ENCODE measurements around the gene CXCR6.

Gene CXCR6

GRCh38 chr3:45939341-45939771 is 3.9 kb upstream of the CXCR6 start:
- DNase-seq (ENCODE audit: low spot score) = no peak
- TF ChIP-seq CTCF (IDR thresholded peaks at IDR 0.05; ENCODE audit: borderline replicate concordance, control extremely low read depth, extremely low read depth, insufficient read depth, missing control alignments) = no peak
- in situ Hi-C loops (cut with MboI; ENCODE audit: low sequenced_read_pairs, unreplicated experiment) = no loop called here

DNA sequence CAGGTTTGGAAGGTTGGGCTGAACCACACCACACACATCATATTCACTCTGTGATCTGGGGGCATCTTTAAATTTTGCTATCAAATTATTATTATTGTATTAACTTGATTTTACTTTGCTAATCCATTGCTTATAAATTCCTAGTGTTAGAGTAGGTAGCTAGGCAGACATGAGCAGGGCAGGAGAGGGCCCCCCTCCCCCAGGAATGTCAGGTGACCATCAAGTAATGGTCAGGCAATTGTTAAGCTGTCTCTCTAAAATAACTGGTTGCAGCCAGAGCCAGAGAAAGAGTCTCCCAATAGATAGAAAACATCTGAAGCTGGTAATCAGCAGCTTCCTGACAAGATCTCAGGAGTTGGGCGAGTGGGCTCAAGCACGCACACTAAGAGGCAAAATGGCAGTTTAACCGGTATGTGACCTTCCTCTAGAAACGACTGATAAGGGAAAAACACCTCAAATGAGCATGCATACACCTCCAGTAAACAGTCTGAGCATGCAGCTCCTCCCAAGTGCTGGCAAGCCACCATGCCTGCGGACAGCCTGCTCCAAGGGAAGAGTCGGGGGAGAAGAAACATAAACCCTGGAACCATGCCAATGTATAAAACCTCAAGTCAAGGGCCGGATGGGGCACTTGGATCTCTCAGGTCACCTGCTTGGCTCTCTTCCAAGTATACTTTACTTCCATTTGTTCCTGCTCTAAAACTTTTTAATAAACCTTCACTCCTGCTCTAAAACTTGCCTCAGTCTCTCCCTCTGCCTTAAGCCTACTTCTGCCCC is 3.1 kb upstream of the CXCR6 start:
- no peak for TF ChIP-seq CTCF (IDR thresholded peaks at IDR 0.05; ENCODE audit: borderline replicate concordance, control extremely low read depth, extremely low read depth, insufficient read depth, missing control alignments)
- no peak for DNase-seq (ENCODE audit: low spot score)
- in situ Hi-C loops (cut with MboI; ENCODE audit: low sequenced_read_pairs, unreplicated experiment) = loop anchor here (5.0 to 10.0 kb wide), 3 partner anchors 137 to 435 kb away; partner anchors contain the start of genes CCR1 and CCR5

GRCh38 chr3:45940781-45941365 is 2.4 kb upstream of the CXCR6 start:
- TF ChIP-seq CTCF (IDR thresholded peaks at IDR 0.05; ENCODE audit: borderline replicate concordance, control extremely low read depth, extremely low read depth, insufficient read depth, missing control alignments) = no peak
- in situ Hi-C loops (cut with MboI; ENCODE audit: low sequenced_read_pairs, unreplicated experiment) = loop anchor here (5.0 to 10.0 kb wide), 3 partner anchors 136 to 434 kb away; partner anchors contain the start of genes CCR1 and CCR5
- DNase-seq (ENCODE audit: low spot score) = no peak

DNA sequence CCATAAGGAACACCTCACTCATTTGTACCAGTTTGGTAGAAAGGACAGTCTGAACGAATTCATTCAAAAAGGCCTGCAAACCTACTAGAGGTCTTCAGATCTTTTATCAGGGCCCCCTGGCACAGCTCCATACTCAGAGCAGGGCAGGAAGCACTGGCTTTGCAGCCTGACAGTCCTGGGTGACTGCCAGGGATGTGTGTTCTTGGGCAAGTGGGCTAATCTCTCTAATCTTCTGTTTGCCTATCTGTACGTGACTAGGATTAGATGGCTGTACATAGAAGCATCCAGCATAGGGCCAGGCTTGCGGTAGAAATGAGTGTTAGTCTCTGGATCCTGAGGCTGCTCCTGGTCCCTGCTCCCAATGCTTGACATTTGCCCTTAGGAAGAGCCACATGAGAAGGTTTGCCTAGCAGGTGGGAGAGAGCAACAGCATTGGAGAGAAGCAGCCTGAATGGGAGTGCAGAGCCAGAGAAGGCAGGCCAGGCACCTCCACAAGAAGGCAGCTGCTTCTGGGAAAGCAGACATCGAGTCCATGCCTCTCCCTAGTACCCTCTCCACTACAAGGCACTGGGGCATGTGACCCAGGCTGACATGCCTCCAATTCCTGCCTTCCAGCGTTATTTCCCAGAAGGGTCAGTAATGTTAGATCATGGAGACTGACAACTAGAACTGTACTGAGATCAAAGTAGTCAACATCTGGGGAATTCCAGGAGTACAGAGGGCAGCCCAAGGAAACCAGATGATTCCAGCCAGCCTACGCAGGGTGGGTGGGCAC is 1.0 kb upstream of the CXCR6 start:
- no peak for DNase-seq (ENCODE audit: low spot score)
- in situ Hi-C loops (cut with MboI; ENCODE audit: low sequenced_read_pairs, unreplicated experiment) = loop anchor here (5.0 to 10.0 kb wide), 3 partner anchors 135 to 433 kb away; partner anchors contain the start of genes CCR1 and CCR5
- no peak for TF ChIP-seq CTCF (IDR thresholded peaks at IDR 0.05; ENCODE audit: borderline replicate concordance, control extremely low read depth, extremely low read depth, insufficient read depth, missing control alignments)

DNA sequence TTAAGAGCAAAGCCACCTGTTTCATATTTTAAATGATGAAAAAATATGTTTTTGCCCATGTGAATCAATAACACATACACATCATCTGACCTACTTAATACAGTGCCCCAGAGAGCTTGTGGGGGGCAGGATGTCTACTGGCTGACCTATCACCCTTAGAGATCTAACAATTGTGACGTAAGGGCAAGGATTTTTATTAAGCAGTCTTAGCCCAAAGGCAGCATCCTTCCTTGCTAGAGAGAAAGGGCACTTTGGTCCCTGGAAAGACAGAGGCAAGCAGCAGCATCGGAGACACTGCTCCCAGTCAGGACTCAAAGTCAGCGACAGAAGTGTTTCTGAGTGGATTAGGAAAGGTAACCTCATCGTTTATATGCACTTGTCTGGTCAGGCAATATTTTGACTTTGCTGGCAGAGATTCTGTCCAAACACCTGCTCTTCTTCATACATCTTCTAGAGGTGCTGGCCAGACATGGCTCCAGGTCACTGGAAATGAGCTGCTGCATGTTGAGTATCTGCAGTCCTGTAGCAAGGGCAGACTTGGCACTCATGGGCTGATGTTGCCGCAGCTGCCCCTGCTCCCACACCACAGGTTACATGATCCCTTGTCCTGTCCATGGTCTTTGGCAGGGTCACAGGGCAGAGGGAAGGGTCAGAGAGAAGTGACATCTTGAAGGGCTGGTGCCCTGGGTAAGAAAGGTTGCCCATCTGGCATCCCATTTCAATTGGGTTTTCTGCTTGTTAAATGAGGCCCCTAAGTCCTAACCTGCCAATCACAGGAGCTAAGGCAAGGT is 1.8 kb downstream of the CXCR6 start:
- in situ Hi-C loops (cut with MboI; ENCODE audit: low sequenced_read_pairs, unreplicated experiment) = loop anchor here (5.0 to 10.0 kb wide), 3 partner anchors 132 to 430 kb away; partner anchors contain the start of genes CCR1 and CCR5
- TF ChIP-seq CTCF (IDR thresholded peaks at IDR 0.05; ENCODE audit: borderline replicate concordance, control extremely low read depth, extremely low read depth, insufficient read depth, missing control alignments) = no peak
- DNase-seq (ENCODE audit: low spot score) = no peak

Data from GM13976 (cell line).